AG20443 (cell line): ENCODE results near the gene RYK.
A peak's percentile ranks its signal among the peaks of the same experiment; 100 is the strongest.
"Not testable (repeated sequence)": the region's sequence is repeated elsewhere in the genome, so short reads cannot be mapped to it uniquely, and the experiment has no call there.

Experiments
- DNase-seq: peaks from one replicate; pipeline ENCODE4 v3.0.0; 2012; ENCODE audit warnings: low spot score, mixed read lengths

RYK gene

GRCh38 chr3:134253475-134254226, 3.0 kb upstream of the RYK start:
- no peak for DNase-seq

- DNase-seq = no peak
Observed at GRCh38 chr3:134252766-134253165, 2.1 kb upstream of the RYK start.

GRCh38 chr3:134251731-134252391, 1.2 kb upstream of the RYK start:
- DNase-seq = no peak

GRCh38 chr3:134249935-134250716, 533 bp downstream of the RYK start:
- peak; percentile 81 for DNase-seq

- DNase-seq = no peak
Observed at GRCh38 chr3:134249296-134249841, 1.3 kb downstream of the RYK start.

GRCh38 chr3:134244921-134245320, 5.7 kb downstream of the RYK start:
- no peak for DNase-seq

- DNase-seq = peak; percentile 77
Observed at GRCh38 chr3:134242649-134243617, 7.7 kb downstream of the RYK start.

- no peak for DNase-seq
Observed at GRCh38 chr3:134239538-134239937, 11.1 kb downstream of the RYK start.

- peak; percentile 30 for DNase-seq
Observed at GRCh38 chr3:134237454-134238145, 13.1 kb downstream of the RYK start.

- DNase-seq = no peak
Observed at GRCh38 chr3:134236505-134237170, 14.0 kb downstream of the RYK start.

GRCh38 chr3:134235577-134236076, 15.0 kb downstream of the RYK start:
- no peak for DNase-seq

GRCh38 chr3:134232951-134233350, 17.7 kb downstream of the RYK start:
- no peak for DNase-seq

- DNase-seq = peak; percentile 29
Observed at GRCh38 chr3:134232151-134232550, 18.5 kb downstream of the RYK start.

- no peak for DNase-seq
Observed at GRCh38 chr3:134231131-134231530, 19.5 kb downstream of the RYK start.

- DNase-seq = no peak
Observed at GRCh38 chr3:134229038-134229437, 21.6 kb downstream of the RYK start.

GRCh38 chr3:134228479-134228878, 22.2 kb downstream of the RYK start:
- DNase-seq = no peak

- no peak for DNase-seq
Observed at GRCh38 chr3:134228035-134228434, 22.6 kb downstream of the RYK start.

GRCh38 chr3:134224796-134225156, 25.9 kb downstream of the RYK start:
- not testable (repeated sequence) for DNase-seq

GRCh38 chr3:134222835-134223234, 27.8 kb downstream of the RYK start:
- DNase-seq = no peak

GRCh38 chr3:134216851-134217250, 33.8 kb downstream of the RYK start:
- no peak for DNase-seq
